Activated CD8-positive, alpha-beta T cell treated with anti-CD3 and anti-CD28 coated beads for 36 hours (primary cell): Measurements from ENCODE around the gene KRT15. TPM values are rescaled to one million over a fixed set of nuclear protein-coding genes. Genes with fewer than 3 reads are reported as not detected.

Experiments used
- ATAC-seq: fragments of 200-7000 bp; cut with Tn5 transposase; one replicate; pipeline ENCODE4 v1.10.0; 2021; ENCODE audit warnings: mild to moderate bottlenecking, moderate library complexity
- CTCF ChIA-PET: fragments of 350-600 bp; sonication (Branson Sonifier 250); formaldehyde crosslinking; loops from one replicate; lab custom pipeline; 2021; ENCODE audit warnings: antibody characterized with exemption; lab: Charles Lee
- POLR2A ChIA-PET: fragments of 350-600 bp; sonication (Branson Sonifier 250); formaldehyde crosslinking; loops from one replicate; lab custom pipeline; 2021; ENCODE audit warnings: antibody characterized with exemption; lab: Charles Lee
- DNase-seq: peaks from one replicate; pipeline ENCODE4 v3.0.0-alpha.2; 2020
- H3K27ac Mint-ChIP-seq: one replicate; pipeline ENCODE4 v1.8.0; 2021; ENCODE audit warnings: mild to moderate bottlenecking, mixed read lengths
- H3K27me3 Mint-ChIP-seq: one replicate; pipeline ENCODE4 v1.8.0; 2021; ENCODE audit warnings: mixed read lengths
- H3K36me3 Mint-ChIP-seq: one replicate; pipeline ENCODE4 v1.8.0; 2021; ENCODE audit warnings: low read depth, mixed read lengths
- H3K4me1 Mint-ChIP-seq: one replicate; pipeline ENCODE4 v1.8.0; 2021; ENCODE audit warnings: low read depth, mixed read lengths
- H3K4me3 Mint-ChIP-seq: one replicate; pipeline ENCODE4 v1.8.0; 2021; ENCODE audit warnings: mild to moderate bottlenecking, moderate library complexity, mixed read lengths
- H3K9me3 Mint-ChIP-seq: one replicate; pipeline ENCODE4 v1.8.0; 2021; ENCODE audit warnings: mixed read lengths
- intact Hi-C: fragments of 100-400 bp; cut with micrococcal nuclease; formaldehyde crosslinking; loops from one replicate; pipeline ENCODE4 v1.10.0; 2022
- total RNA-seq, 2 experiments: library from RNA; stranded (reverse); gene quantifications; one replicate each; pipeline ENCODE4 v1.2.3, GENCODE V29; 2021
- TF ChIP-seq, protein P1 (sequence below): fragments of 200-600 bp; IDR thresholded peaks from one replicate; pipeline ENCODE4 v1.8.0; 2022; ENCODE audit warnings: antibody characterized with exemption, mild to moderate bottlenecking

Gene KRT15
- total RNA-seq, 2 experiments from 2014 or later, result not detected

DNA sequence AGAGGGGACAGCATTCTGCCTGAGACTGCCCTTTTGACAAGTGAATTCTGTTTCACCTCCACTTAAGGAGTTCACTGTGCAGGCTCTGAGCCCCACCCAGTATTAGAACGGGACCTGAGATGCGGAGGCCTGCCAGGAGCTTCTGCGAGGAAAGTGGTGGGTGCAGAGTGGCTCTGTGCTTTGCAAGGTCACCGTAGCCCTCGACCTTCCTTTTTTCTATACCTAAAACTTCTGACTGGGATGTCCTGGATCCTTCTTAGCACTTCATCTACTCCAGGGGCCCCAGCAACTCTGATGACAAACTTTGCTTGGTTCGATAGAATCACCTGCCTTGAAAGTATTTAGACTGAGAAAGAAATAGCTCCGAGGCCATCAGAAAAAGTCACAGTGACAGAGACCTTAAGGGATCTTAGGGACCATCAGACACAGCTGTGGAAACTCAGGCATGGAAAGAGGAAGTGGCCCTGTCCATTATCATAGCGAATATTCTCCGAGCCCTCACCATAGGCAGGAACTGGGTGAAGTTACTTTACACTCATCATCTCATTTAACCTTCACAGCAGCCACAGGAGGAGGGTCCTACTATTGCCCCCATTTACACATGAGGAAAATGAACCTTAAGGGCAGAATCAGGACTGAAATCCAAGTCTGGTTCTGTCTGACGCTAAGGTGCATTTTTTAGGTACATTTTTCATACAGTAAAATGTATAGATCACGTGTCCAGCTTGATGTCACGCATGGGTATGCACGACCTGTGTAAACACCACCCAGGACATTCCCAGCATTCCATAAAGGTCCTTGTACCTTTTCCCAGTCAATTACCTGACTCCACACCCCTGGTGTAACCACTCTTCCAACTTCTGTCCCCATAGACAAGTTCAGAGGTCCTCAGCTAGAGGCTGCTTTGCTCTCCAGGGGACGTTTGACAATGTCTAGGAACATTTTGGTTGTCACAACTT, 12.6 kb downstream of the KRT15 start:
- no peak for DNase-seq
- intact Hi-C loops, result no loop called here
- Mint-ChIP-seq H3K9me3 (no peaks in the 10 kb centered on the region), H3K36me3 (no peaks in the 10 kb centered on the region), H3K27ac (no peak overlapping the region), H3K4me1 (no peaks in the 10 kb centered on the region), H3K27me3 (no peaks in the 10 kb centered on the region), H3K4me3 (no peak overlapping the region)
- no peak for ATAC-seq
- TF ChIP-seq, protein P1, sequence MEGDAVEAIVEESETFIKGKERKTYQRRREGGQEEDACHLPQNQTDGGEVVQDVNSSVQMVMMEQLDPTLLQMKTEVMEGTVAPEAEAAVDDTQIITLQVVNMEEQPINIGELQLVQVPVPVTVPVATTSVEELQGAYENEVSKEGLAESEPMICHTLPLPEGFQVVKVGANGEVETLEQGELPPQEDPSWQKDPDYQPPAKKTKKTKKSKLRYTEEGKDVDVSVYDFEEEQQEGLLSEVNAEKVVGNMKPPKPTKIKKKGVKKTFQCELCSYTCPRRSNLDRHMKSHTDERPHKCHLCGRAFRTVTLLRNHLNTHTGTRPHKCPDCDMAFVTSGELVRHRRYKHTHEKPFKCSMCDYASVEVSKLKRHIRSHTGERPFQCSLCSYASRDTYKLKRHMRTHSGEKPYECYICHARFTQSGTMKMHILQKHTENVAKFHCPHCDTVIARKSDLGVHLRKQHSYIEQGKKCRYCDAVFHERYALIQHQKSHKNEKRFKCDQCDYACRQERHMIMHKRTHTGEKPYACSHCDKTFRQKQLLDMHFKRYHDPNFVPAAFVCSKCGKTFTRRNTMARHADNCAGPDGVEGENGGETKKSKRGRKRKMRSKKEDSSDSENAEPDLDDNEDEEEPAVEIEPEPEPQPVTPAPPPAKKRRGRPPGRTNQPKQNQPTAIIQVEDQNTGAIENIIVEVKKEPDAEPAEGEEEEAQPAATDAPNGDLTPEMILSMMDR, result no peak
- ChIA-PET POLR2A (interaction anchor here (0.5 kb wide), 1 partner anchor 342 kb away, joined by 3 read pairs; no protein-coding TSS in a partner anchor), CTCF (interaction anchor here (1.1 to 2.1 kb wide), 3 partner anchors 10 to 157 kb away, joined by 3 to 6 read pairs (median 5); no protein-coding TSS in a partner anchor)

- Mint-ChIP-seq H3K4me1 (no peaks in the 10 kb centered on the region), H3K9me3 (no peaks in the 10 kb centered on the region), H3K4me3 (no peak within 1 kb of the TSS), H3K36me3 (no peaks in the 10 kb centered on the region), H3K27me3 (no peaks in the 10 kb centered on the region), H3K27ac (no peak within 1 kb of the TSS)
- DNase-seq (no peak), ATAC-seq (no peak)
- intact Hi-C loops, result no loop called here
- POLR2A ChIA-PET, result no interaction called here
- TF ChIP-seq, protein P1, result no peak
- CTCF ChIA-PET, result interaction anchor here (1.0 to 2.1 kb wide), 3 partner anchors 10 to 88 kb away, joined by 3 to 6 read pairs (median 5); no protein-coding TSS in a partner anchor
Observed at GRCh38 chr17:41505007-41505808, 13.5 kb downstream of the KRT15 start, which contains the start of gene KRT13. KRT13 (minus strand) TSS chr17:41505612; CDS start chr17:41505550, 62 bp downstream.

DNA sequence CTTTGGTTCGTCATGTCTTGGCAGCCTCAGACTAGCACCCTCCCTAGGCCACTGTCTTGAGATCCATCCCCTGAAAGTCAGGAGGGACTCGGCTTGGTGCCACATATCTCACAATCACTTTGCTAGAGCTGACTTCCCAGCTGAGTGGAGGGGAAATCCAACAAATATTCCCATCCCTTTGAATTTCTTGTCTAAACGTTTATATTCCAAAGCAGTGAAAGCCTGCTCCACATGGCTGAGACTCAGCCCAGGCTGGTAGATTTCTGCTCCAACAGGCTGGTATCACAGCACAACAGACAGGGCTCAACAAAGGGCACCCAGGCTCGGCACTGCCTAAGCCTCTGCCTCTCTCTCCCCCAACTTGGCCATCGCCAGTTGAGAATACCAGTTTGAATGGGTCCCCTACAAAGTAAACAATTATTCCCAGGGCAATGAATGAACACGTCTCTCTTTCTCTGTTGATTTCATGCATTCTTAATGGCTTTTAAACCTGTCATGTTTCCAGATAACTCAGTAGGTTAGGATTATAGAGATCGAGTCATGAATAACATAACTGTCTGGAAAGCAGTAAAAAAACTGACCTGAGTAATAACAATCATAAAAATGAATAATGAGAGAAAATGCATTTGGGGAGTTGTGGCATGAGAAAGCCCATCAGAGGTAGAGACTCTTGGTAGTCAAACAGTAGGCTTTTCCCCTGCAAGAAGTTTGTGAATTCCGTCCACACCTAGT, 14.3 kb downstream of the KRT15 start:
- no peaks in the 10 kb centered on the region for H3K9me3 Mint-ChIP-seq
- H3K4me1 Mint-ChIP-seq, result no peaks in the 10 kb centered on the region
- H3K36me3 Mint-ChIP-seq, result no peaks in the 10 kb centered on the region
- intact Hi-C loops, result no loop called here
- H3K27ac Mint-ChIP-seq, result no peak overlapping the region
- no peak for DNase-seq
- POLR2A ChIA-PET, result no interaction called here
- TF ChIP-seq, protein P1, result no peak
- H3K4me3 Mint-ChIP-seq, result no peak overlapping the region
- CTCF ChIA-PET, result interaction anchor here (0.6 to 2.5 kb wide), 4 partner anchors 9 to 89 kb away, joined by 3 to 9 read pairs (median 4); no protein-coding TSS in a partner anchor
- no peak for ATAC-seq
- peaks cover 2% of the 10 kb centered on the region for H3K27me3 Mint-ChIP-seq

DNA sequence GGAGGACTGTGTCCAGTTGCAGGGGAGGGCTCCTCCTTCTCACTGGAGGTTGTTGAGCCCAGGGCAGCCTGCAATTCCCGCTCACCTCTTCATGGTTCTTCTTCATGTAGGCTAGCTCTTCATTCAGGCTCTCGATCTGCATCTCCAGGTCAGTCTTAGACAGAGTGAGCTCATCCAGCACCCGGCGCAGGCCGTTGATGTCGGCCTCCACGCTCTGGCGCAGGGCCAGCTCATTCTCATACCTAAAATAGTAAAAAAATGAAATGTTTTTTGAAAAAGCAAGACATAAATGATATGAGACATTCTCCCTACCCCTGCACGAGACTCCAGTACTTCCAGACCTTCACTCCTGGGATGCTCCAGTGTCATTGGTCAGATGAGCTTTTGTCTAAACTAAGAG, 15.5 kb downstream of the KRT15 start:
- Mint-ChIP-seq H3K36me3 (no peaks in the 10 kb centered on the region), H3K27me3 (peaks cover 2% of the 10 kb centered on the region), H3K9me3 (no peaks in the 10 kb centered on the region), H3K4me3 (no peak overlapping the region), H3K27ac (no peak overlapping the region), H3K4me1 (no peaks in the 10 kb centered on the region)
- TF ChIP-seq, protein P1, result no peak
- ChIA-PET CTCF (interaction anchor here (1.3 to 2.5 kb wide), 2 partner anchors 46 to 145 kb away, joined by 3 to 9 read pairs; no protein-coding TSS in a partner anchor), POLR2A (no interaction called here)
- DNase-seq (no peak), ATAC-seq (no peak)
- intact Hi-C loops, result no loop called here
